ENCODE measurements around the gene ZNF446. TPM values are rescaled to one million over a fixed set of nuclear protein-coding genes. Genes with fewer than 3 reads are reported as not detected.
A peak's percentile ranks its signal among the peaks of the same experiment; 100 is the strongest.
"Not testable (repeated sequence)": the region's sequence is repeated elsewhere in the genome, so short reads cannot be mapped to it uniquely, and the experiment has no call there.

Gene ZNF446
- total RNA-seq, 1 donor from 2014 or later = 11.9 TPM

DNA sequence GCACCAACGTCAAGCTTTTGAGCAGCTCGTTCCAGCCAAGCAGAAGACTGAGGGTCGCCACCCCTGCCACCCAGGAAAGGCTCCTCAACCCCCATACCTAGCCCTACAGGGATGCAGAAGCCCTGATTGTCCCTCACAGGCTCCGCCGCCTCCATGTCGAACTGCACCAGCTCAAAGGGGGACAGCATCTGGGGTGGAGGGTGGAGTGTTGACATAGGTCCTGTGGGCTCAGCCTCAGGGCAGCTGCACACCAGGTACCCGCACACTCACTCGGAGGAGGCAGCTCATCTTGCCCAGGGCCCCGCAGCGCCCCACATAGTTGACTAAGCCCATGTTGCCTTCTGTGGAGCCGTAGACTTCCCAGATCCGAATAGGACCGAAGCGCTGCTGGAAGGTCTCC, 24.1 kb downstream of the ZNF446 start:
- Mint-ChIP-seq H3K9me3 (ENCODE audit: unreplicated experiment) (peaks cover 14% of the 10 kb centered on the region), H3K4me3 (ENCODE audit: unreplicated experiment) (peak overlapping the region; percentile 96), H3K27me3 (ENCODE audit: unreplicated experiment) (peaks cover 16% of the 10 kb centered on the region), H3K27ac (ENCODE audit: unreplicated experiment) (peak overlapping the region; percentile 90), H3K4me1 (ENCODE audit: low read depth, unreplicated experiment) (peaks cover 6% of the 10 kb centered on the region), H3K36me3 (ENCODE audit: unreplicated experiment) (peaks cover 7% of the 10 kb centered on the region)
- TF ChIP-seq, protein P1, sequence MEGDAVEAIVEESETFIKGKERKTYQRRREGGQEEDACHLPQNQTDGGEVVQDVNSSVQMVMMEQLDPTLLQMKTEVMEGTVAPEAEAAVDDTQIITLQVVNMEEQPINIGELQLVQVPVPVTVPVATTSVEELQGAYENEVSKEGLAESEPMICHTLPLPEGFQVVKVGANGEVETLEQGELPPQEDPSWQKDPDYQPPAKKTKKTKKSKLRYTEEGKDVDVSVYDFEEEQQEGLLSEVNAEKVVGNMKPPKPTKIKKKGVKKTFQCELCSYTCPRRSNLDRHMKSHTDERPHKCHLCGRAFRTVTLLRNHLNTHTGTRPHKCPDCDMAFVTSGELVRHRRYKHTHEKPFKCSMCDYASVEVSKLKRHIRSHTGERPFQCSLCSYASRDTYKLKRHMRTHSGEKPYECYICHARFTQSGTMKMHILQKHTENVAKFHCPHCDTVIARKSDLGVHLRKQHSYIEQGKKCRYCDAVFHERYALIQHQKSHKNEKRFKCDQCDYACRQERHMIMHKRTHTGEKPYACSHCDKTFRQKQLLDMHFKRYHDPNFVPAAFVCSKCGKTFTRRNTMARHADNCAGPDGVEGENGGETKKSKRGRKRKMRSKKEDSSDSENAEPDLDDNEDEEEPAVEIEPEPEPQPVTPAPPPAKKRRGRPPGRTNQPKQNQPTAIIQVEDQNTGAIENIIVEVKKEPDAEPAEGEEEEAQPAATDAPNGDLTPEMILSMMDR (IDR thresholded peaks at IDR 0.05; ENCODE audit: partially characterized antibody, unreplicated experiment) = no peak
- no peak for DNase-seq

DNA sequence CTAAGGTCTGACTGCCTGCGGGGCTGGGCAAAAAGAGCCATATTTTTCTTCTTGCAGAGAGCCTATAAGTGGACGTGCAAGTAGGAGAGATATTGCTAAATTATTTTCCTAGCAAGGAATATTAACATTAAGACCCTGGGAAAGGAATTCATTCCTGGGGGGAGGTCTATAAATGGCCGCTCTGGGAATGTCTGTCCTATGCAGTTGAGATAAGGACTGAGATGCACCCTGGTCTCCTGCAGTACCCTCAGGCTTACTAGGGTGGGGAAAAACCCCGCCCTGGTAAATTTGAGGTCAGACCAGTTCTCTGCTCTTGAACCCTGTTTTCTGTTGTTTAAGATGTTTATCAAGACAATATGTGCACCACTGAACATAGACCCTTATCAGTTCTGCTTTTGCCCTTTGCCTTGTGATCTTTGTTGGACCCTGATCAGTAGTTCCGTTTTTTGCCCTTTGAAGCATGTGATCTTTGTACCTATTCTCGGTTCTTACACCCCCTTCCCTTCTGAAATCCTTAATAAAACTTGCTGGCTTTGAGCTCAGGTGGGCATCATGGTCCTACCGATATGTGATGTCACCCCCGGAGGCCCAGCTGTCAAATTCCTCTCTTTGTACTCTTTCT, 31.6 kb downstream of the ZNF446 start:
- DNase-seq; H3K4me3 Mint-ChIP-seq (ENCODE audit: unreplicated experiment); H3K4me1 Mint-ChIP-seq (ENCODE audit: low read depth, unreplicated experiment); H3K9me3 Mint-ChIP-seq (ENCODE audit: unreplicated experiment); H3K36me3 Mint-ChIP-seq (ENCODE audit: unreplicated experiment); H3K27ac Mint-ChIP-seq (ENCODE audit: unreplicated experiment); H3K27me3 Mint-ChIP-seq (ENCODE audit: unreplicated experiment): not testable (repeated sequence)

DNA sequence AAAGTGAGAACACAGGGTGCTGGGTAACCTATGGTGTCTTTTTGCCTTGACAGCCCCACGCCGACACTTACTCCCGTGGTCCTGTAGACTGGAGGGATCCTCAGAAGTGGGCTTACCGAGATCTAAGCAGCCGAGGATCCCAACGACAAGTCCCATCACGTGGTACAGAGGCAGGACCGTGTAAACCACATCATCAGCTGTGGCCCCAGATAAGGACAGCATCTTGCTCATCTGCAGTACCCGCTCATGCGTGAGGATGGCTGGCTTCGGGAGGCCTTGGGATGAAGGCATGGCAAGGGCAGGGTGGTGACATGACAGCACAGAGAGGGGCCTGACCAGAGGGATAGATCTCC, 33.6 kb downstream of the ZNF446 start:
- no peak overlapping the region for H3K4me3 Mint-ChIP-seq (ENCODE audit: unreplicated experiment)
- no peaks in the 10 kb centered on the region for H3K4me1 Mint-ChIP-seq (ENCODE audit: low read depth, unreplicated experiment)
- peaks cover 5% of the 10 kb centered on the region for H3K27me3 Mint-ChIP-seq (ENCODE audit: unreplicated experiment)

DNA sequence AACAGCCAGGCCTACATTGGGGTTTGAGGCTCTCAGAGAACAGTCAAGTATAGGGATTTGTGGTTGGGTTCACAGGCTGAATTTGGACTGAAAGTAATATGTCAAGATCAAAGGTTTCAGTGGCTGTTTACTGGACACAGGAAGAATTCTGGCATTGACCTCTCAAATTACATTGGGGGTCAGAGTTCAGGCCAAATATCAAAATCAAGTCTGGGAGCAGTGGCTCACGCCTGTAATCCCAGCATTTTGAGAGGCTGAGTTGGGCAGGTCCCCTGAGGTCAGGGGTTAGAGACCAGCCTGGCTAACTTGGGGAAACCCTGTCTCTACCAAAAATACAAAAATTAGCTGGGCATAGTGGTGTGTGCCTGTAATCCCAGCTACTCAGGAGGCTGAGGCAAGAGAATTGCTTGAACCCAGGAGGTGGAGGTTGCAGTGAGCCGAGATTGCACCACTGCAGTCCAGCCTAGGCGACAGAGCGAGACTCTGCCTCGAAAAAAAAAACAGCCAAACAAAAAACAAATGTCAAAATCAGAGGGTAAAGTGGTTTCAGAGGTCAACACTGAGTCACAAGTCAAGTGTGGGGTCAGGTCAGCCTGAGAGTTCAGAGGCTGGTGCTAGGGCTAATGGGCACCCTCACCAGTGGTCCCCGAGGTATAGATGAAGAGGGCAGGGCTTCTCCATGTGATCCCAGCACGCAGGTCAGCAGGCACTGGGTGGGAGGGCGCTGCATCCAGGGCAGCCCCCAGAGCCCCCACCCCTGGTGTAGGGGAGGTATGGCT, 34.1 kb downstream of the ZNF446 start:
- DNase-seq = no peak
- Mint-ChIP-seq H3K4me1 (ENCODE audit: low read depth, unreplicated experiment) (no peaks in the 10 kb centered on the region), H3K4me3 (ENCODE audit: unreplicated experiment) (no peak overlapping the region), H3K9me3 (ENCODE audit: unreplicated experiment) (peaks cover 8% of the 10 kb centered on the region), H3K27ac (ENCODE audit: unreplicated experiment) (no peak overlapping the region), H3K27me3 (ENCODE audit: unreplicated experiment) (peaks cover 6% of the 10 kb centered on the region), H3K36me3 (ENCODE audit: unreplicated experiment) (no peaks in the 10 kb centered on the region)
- TF ChIP-seq, protein P1 (IDR thresholded peaks at IDR 0.05; ENCODE audit: partially characterized antibody, unreplicated experiment) = no peak

More for the DNA sequence above, 33.6 kb downstream of the ZNF446 start:
- Mint-ChIP-seq H3K36me3 (ENCODE audit: unreplicated experiment) (no peaks in the 10 kb centered on the region), H3K27ac (ENCODE audit: unreplicated experiment) (no peak overlapping the region), H3K9me3 (ENCODE audit: unreplicated experiment) (peaks cover 8% of the 10 kb centered on the region)
- DNase-seq = no peak
- TF ChIP-seq, protein P1 (IDR thresholded peaks at IDR 0.05; ENCODE audit: partially characterized antibody, unreplicated experiment) = no peak

DNA sequence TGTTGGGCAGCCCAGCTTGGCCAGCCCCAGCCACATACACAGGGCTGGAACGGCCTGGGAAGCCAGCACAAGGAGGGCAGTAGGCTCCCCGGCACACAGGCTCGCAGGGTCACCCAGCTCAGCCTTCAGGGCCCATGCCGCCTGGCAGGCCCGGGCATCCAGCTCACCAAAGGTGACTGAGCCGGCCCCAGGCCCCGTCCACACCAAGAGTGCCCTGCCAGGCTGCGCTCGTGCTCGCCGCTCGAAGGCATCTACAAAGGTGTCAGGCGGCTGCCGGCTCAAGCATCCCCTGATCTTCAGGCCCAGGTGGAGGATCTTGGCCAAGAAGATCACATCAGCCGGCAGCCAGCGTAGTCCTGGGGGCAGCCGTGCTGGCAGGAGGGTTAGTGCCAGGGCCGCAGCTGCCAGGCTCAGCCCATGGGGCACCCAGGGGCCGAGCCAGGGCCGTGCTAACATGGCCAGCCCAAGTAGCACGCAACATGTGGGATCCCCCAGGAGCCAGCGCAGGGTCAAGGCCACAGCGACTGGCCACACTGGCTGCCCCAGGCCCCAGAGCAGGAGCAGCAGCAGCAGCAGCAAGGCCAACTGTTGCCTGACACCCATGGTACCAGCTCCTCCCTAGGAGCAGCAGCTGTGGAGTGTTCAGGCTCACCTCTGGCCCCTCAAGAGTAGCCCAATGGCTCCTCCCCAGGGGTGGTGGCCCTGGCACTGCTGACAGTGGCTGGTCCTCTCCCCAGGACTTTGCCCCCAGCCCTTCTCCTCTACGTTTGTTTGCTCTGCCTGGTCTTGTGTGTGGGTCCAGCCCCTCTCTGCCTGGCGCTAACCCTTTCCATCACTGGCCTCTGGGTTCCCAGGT, 35.4 kb downstream of the ZNF446 start, which contains the start of gene SLC27A5:
Gene SLC27A5, minus strand, starts transcription at position 640 of the 856 bp plus-strand sequence. Its CDS starts 37 bp downstream, at position 603.
- H3K4me3 Mint-ChIP-seq (ENCODE audit: unreplicated experiment) = no peak within 1 kb of the TSS
- no peak within 1 kb of the TSS for H3K27ac Mint-ChIP-seq (ENCODE audit: unreplicated experiment)
- TF ChIP-seq, protein P1 (IDR thresholded peaks at IDR 0.05; ENCODE audit: partially characterized antibody, unreplicated experiment) = no peak
- peaks cover 10% of the 10 kb centered on the region for H3K27me3 Mint-ChIP-seq (ENCODE audit: unreplicated experiment)
- no peak for DNase-seq
- H3K9me3 Mint-ChIP-seq (ENCODE audit: unreplicated experiment) = peaks cover 11% of the 10 kb centered on the region
- H3K4me1 Mint-ChIP-seq (ENCODE audit: low read depth, unreplicated experiment) = peaks cover 9% of the 10 kb centered on the region
- H3K36me3 Mint-ChIP-seq (ENCODE audit: unreplicated experiment) = no peaks in the 10 kb centered on the region

Measured in glutamatergic neuron (in vitro differentiated cells).